BLaER1 (cell line): ENCODE data around the gene BIN1.
A peak's percentile ranks its signal among the peaks of the same experiment; 100 is the strongest.

Source experiments
- H3K27ac ChIP-seq: shearing (Covaris generic); formaldehyde crosslinking; 2 replicates; pipeline ENCODE4 v1.8.1; 2022
- H3K27me3 ChIP-seq: shearing (Covaris generic); formaldehyde crosslinking; 2 replicates; pipeline ENCODE4 v1.8.1; 2022
- H3K36me3 ChIP-seq: shearing (Covaris generic); formaldehyde crosslinking; 2 replicates; pipeline ENCODE4 v1.8.1; 2022
- H3K4me1 ChIP-seq: shearing (Covaris generic); formaldehyde crosslinking; 2 replicates; pipeline ENCODE4 v1.8.1; 2022
- H3K4me2 ChIP-seq: shearing (Covaris generic); formaldehyde crosslinking; 2 replicates; pipeline ENCODE4 v1.8.1; 2022
- H3K4me3 ChIP-seq: shearing (Covaris generic); formaldehyde crosslinking; 2 replicates; pipeline ENCODE4 v1.8.1; 2022
- H3K9ac ChIP-seq: shearing (Covaris generic); formaldehyde crosslinking; 2 replicates; pipeline ENCODE4 v1.8.1; 2022
- H3K9me3 ChIP-seq: shearing (Covaris generic); formaldehyde crosslinking; 2 replicates; pipeline ENCODE4 v1.8.1; 2022
- H4K20me1 ChIP-seq: shearing (Covaris generic); formaldehyde crosslinking; 2 replicates; pipeline ENCODE4 v1.8.1; 2022
- Cebpa-rat ChIP-seq: shearing (Covaris generic); IDR thresholded peaks from 2 replicates; pipeline ENCODE4 v1.8.1; 2022

Gene BIN1

GRCh38 chr2:127056631-127057370 lies 50.2 kb downstream of the BIN1 start:
- H4K20me1 ChIP-seq, result peaks cover 57% of the 10 kb centered on the region

GRCh38 chr2:127056086-127056485 lies 50.9 kb downstream of the BIN1 start:
- no peak overlapping the region for H3K4me2 ChIP-seq
- H3K27ac ChIP-seq, result no peak overlapping the region
- no peak overlapping the region for H3K9ac ChIP-seq
- peaks cover 79% of the 10 kb centered on the region for H3K36me3 ChIP-seq
- no peaks in the 10 kb centered on the region for H3K9me3 ChIP-seq
- no peaks in the 10 kb centered on the region for H3K27me3 ChIP-seq
- no peak overlapping the region for H3K4me3 ChIP-seq
- peaks cover 58% of the 10 kb centered on the region for H4K20me1 ChIP-seq
- peaks cover 61% of the 10 kb centered on the region for H3K4me1 ChIP-seq
- no peak for TF ChIP-seq Cebpa-rat

More at GRCh38 chr2:127056631-127057370, 50.2 kb downstream of the BIN1 start:
- Histone ChIP-seq H3K4me2 (no peak overlapping the region), H3K27me3 (no peaks in the 10 kb centered on the region), H3K36me3 (peaks cover 79% of the 10 kb centered on the region), H3K4me1 (peaks cover 61% of the 10 kb centered on the region), H3K27ac (no peak overlapping the region), H3K9me3 (no peaks in the 10 kb centered on the region), H3K4me3 (no peak overlapping the region), H3K9ac (no peak overlapping the region)
- no peak for TF ChIP-seq Cebpa-rat

- peaks cover 81% of the 10 kb centered on the region for H3K36me3 ChIP-seq
- no peaks in the 10 kb centered on the region for H3K9me3 ChIP-seq
- no peak overlapping the region for H3K4me3 ChIP-seq
- H3K4me2 ChIP-seq, result no peak overlapping the region
- TF ChIP-seq Cebpa-rat, result no peak
- no peak overlapping the region for H3K9ac ChIP-seq
- peaks cover 60% of the 10 kb centered on the region for H4K20me1 ChIP-seq
- no peak overlapping the region for H3K27ac ChIP-seq
- H3K4me1 ChIP-seq, result peaks cover 62% of the 10 kb centered on the region
- no peaks in the 10 kb centered on the region for H3K27me3 ChIP-seq
These were observed 51.2 kb downstream of the BIN1 start for GRCh38 chr2:127055786-127056076.

- TF ChIP-seq Cebpa-rat, result no peak
- Histone ChIP-seq H4K20me1 (peaks cover 60% of the 10 kb centered on the region), H3K9ac (no peak overlapping the region), H3K4me2 (peak overlapping the region; percentile 90), H3K4me1 (peaks cover 63% of the 10 kb centered on the region), H3K9me3 (no peaks in the 10 kb centered on the region), H3K4me3 (no peak overlapping the region), H3K36me3 (peaks cover 80% of the 10 kb centered on the region), H3K27me3 (no peaks in the 10 kb centered on the region), H3K27ac (0 out of 2 replicates have a peak overlapping the region, but pooled peaks have one; percentile 35)
These were observed 51.8 kb downstream of the BIN1 start for GRCh38 chr2:127054996-127055785.

GRCh38 chr2:127054604-127054930 lies 52.4 kb downstream of the BIN1 start:
- Histone ChIP-seq H3K4me3 (no peak overlapping the region), H4K20me1 (peaks cover 58% of the 10 kb centered on the region), H3K4me2 (peak overlapping the region; percentile 90), H3K9me3 (no peaks in the 10 kb centered on the region), H3K27me3 (no peaks in the 10 kb centered on the region), H3K9ac (no peak overlapping the region), H3K4me1 (peaks cover 65% of the 10 kb centered on the region), H3K36me3 (peaks cover 76% of the 10 kb centered on the region), H3K27ac (0 out of 2 replicates have a peak overlapping the region, but pooled peaks have one; percentile 35)
- TF ChIP-seq Cebpa-rat, result no peak

GRCh38 chr2:127053731-127054603 lies 53.0 kb downstream of the BIN1 start:
- Histone ChIP-seq H3K9ac (no peak overlapping the region; the same call in 1 of the 2 replicates), H3K4me3 (no peak overlapping the region), H4K20me1 (peaks cover 61% of the 10 kb centered on the region), H3K27ac (peak overlapping the region; percentile 35; the same call in 1 of the 2 replicates), H3K27me3 (no peaks in the 10 kb centered on the region), H3K4me1 (peaks cover 62% of the 10 kb centered on the region), H3K4me2 (peak overlapping the region; percentile 90), H3K36me3 (peaks cover 76% of the 10 kb centered on the region), H3K9me3 (no peaks in the 10 kb centered on the region)
- no peak for TF ChIP-seq Cebpa-rat

- Histone ChIP-seq H3K9me3 (no peaks in the 10 kb centered on the region), H4K20me1 (peaks cover 61% of the 10 kb centered on the region), H3K27me3 (no peaks in the 10 kb centered on the region), H3K4me2 (peak overlapping the region; percentile 90), H3K4me1 (peaks cover 60% of the 10 kb centered on the region), H3K27ac (peak overlapping the region; percentile 1; the same call in 1 of the 2 replicates), H3K4me3 (no peak overlapping the region), H3K36me3 (peaks cover 76% of the 10 kb centered on the region), H3K9ac (no peak overlapping the region; the same call in 1 of the 2 replicates)
- no peak for TF ChIP-seq Cebpa-rat
These were observed 53.9 kb downstream of the BIN1 start for GRCh38 chr2:127052771-127053691.

- H3K4me3 ChIP-seq, result no peak overlapping the region
- peaks cover 60% of the 10 kb centered on the region for H3K4me1 ChIP-seq
- H4K20me1 ChIP-seq, result peaks cover 61% of the 10 kb centered on the region
- H3K27ac ChIP-seq, result peak overlapping the region; percentile 61; the same call in 1 of the 2 replicates
- H3K36me3 ChIP-seq, result peaks cover 76% of the 10 kb centered on the region
- H3K4me2 ChIP-seq, result peak overlapping the region; percentile 90
- no peak for TF ChIP-seq Cebpa-rat
- no peaks in the 10 kb centered on the region for H3K27me3 ChIP-seq
- peaks cover 1% of the 10 kb centered on the region; the same call in 1 of the 2 replicates for H3K9me3 ChIP-seq
- H3K9ac ChIP-seq, result 0 out of 2 replicates have a peak overlapping the region, but pooled peaks have one; percentile 46
These were observed 54.7 kb downstream of the BIN1 start for GRCh38 chr2:127052057-127052770.
